Memory B cell (primary cell): ENCODE data around the gene OCIAD1.

Source experiments
- ATAC-seq: fragments of 150-1000 bp; cut with Tn5 transposase; 2 replicates; pipeline ENCODE4 v1.10.0; 2021; ENCODE audit warnings: low read depth, mild to moderate bottlenecking, moderate library complexity
- DNase-seq, 2 donors: peaks; one replicate each; pipeline ENCODE4 v3.0.0; 2022; ENCODE audit warnings: low spot score in 2 of 2
- H3K27ac Mint-ChIP-seq: one replicate; pipeline ENCODE4 v1.8.0; 2022; ENCODE audit warnings: mild to moderate bottlenecking, moderate library complexity, mixed read lengths
- H3K27me3 Mint-ChIP-seq: one replicate; pipeline ENCODE4 v1.8.0; 2022; ENCODE audit warnings: mixed read lengths
- H3K36me3 Mint-ChIP-seq: one replicate; pipeline ENCODE4 v1.8.0; 2022; ENCODE audit warnings: mild to moderate bottlenecking, mixed read lengths
- H3K4me1 Mint-ChIP-seq: one replicate; pipeline ENCODE4 v1.8.0; 2022; ENCODE audit warnings: mixed read lengths
- H3K4me3 Mint-ChIP-seq: one replicate; pipeline ENCODE4 v1.8.0; 2022; ENCODE audit warnings: mild to moderate bottlenecking, moderate library complexity, mixed read lengths
- H3K9me3 Mint-ChIP-seq: one replicate; pipeline ENCODE4 v1.8.0; 2022; ENCODE audit warnings: mixed read lengths

OCIAD1 gene

GRCh38 chr4:48908687-48909086, 77.8 kb downstream of the OCIAD1 start:
- H3K4me1 Mint-ChIP-seq = peaks cover 23% of the 10 kb centered on the region
- H3K27me3 Mint-ChIP-seq = peaks cover 1% of the 10 kb centered on the region
- H3K27ac Mint-ChIP-seq = no peak overlapping the region
- peak overlapping the region; percentile 3 for H3K4me3 Mint-ChIP-seq
- no peak for DNase-seq
- H3K9me3 Mint-ChIP-seq = no peaks in the 10 kb centered on the region
- ATAC-seq = no peak
- H3K36me3 Mint-ChIP-seq = peaks cover 6% of the 10 kb centered on the region

- ATAC-seq = no peak
- no peak overlapping the region for H3K27ac Mint-ChIP-seq
These were observed 78.8 kb downstream of the OCIAD1 start for GRCh38 chr4:48909697-48910096.

GRCh38 chr4:48910511-48910910, 79.6 kb downstream of the OCIAD1 start:
- DNase-seq = no peak
- no peak for ATAC-seq
- peaks cover 12% of the 10 kb centered on the region for H3K4me1 Mint-ChIP-seq
- H3K4me3 Mint-ChIP-seq = no peak overlapping the region
- peaks cover 1% of the 10 kb centered on the region for H3K27me3 Mint-ChIP-seq
- no peaks in the 10 kb centered on the region for H3K9me3 Mint-ChIP-seq
- peaks cover 2% of the 10 kb centered on the region for H3K36me3 Mint-ChIP-seq
- H3K27ac Mint-ChIP-seq = no peak overlapping the region

More at GRCh38 chr4:48909697-48910096, 78.8 kb downstream of the OCIAD1 start:
- Mint-ChIP-seq H3K36me3 (peaks cover 2% of the 10 kb centered on the region), H3K4me3 (no peak overlapping the region), H3K4me1 (peaks cover 20% of the 10 kb centered on the region), H3K27me3 (peaks cover 1% of the 10 kb centered on the region), H3K9me3 (no peaks in the 10 kb centered on the region)
- no peak for DNase-seq
